ENCODE data around the gene FGF14.
"Not testable (repeated sequence)": the region's sequence is repeated elsewhere in the genome, so short reads cannot be mapped to it uniquely, and the experiment has no call there.

FGF14 gene

DNA sequence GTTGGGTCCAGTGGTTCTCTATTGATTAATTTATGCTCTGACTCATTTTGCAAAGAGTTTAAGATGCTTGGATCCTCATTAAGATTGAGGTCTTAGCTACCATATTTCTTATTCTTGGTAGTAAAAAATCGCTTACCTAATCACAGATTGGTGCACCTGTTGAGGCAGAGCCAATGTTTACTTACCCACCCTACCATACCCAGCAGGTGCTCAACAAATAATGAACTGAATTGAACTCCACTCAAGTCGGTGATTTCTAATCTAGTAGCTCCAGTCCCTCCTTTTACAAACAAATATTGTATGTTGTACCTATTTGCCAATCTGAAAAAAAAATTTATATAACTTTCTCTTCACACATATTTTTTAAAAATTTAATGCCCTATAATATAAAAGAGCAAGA lies 361.0 kb downstream of the FGF14 start:
- DNase-seq (ENCODE audit: low read depth in 2 of 2): no peak

DNA sequence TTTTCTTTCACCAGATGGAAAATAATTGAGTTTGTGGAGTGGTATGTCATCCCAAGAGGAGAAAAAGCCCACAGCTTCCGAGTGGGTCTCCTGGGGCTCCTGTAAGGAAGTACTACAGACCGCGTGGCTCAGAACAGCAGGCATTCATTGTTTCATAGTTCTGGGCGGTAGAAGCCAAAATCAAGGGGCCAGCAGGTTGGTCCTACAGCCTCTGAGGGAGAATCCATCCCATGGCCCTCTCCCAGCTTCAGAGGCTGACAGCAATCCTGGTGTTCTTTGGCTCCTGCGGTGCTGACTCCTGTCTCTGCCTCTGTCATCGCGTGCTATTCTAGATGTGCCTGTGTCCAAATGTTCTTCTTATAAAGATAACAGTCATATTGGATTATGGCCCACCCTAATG lies 362.6 kb downstream of the FGF14 start:
- DNase-seq (ENCODE audit: low read depth in 2 of 2): no peak

DNA sequence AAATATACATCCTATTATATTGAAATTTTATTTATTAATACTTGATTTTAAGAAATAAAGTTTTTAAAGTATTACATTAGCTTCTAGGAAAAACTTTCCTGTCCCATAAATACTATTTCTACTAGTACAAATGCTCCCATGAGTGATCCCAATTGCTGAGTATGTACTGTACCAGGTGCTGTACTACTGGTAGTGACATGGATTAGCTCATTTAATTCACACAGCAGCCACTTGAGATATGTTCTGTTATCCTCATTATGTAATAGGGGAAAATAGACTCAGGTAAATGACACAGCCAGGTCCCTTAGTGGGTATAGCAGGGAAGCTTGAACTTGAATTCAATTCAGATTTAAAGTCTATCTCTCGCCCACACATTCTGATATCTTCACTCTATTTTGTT lies 363.1 kb downstream of the FGF14 start:
- DNase-seq (ENCODE audit: low read depth in 2 of 2): no peak

DNA sequence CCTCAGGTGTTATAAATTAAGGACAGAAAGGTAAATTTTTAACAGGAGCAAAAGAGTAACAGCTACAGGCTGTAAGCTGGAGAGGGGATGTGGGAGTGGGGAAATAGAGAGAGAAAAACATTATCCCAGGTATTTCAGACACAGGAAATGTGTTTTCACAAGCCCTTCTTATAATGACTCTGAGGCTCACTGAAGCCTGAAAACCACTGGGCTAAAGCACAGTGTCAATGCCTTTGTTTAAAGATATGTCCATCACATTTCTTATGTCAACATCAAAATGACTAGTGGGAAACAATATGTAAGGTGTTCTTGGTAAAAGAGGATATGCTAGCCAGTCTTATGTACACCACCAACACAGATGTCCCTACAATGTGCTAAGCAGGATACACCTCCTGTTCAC lies 365.9 kb downstream of the FGF14 start:
- DNase-seq (ENCODE audit: low read depth in 2 of 2): no peak

DNA sequence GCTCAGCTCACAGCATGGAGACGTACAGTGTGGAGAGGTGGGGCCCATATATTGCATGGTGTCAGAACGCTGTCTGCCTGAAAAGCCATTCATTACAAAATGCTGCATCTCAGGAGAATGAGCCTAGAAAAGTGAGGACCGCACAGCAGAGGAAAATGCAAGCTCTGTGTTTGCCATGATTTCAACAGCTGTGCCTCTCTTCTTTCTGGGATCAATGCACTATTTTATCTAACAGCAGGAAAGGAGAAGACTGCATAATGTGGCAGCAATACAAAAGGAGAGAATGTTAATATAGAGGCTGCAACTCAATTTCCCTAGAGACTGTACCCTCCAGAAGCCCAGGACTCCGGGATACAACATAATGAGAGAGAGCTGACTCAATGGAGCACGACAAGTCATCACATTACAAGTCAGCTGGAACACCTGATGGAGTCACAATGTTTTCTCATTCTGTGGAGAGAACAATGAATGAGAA lies 368.0 kb downstream of the FGF14 start:
- no peak for DNase-seq (ENCODE audit: low read depth in 2 of 2)

DNA sequence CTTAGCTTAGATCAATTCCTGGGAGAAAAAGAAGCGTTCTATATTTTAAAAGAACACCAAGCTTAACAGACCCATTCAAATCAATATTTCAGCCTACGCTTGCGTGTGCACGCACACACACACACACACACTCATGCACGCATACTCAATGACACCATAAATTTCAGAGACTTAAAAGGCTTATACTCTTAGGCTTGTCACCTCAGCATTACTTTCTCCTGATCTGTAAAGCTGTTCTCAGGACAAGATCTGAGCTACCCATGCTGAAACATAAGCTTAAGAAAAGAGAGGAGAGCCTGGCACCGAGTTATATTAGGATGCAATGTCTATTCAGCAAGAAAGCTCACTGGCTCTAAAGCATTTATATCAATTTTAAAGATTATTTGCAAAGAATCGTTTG lies 368.5 kb downstream of the FGF14 start:
- no peak for DNase-seq (ENCODE audit: low read depth in 2 of 2)

DNA sequence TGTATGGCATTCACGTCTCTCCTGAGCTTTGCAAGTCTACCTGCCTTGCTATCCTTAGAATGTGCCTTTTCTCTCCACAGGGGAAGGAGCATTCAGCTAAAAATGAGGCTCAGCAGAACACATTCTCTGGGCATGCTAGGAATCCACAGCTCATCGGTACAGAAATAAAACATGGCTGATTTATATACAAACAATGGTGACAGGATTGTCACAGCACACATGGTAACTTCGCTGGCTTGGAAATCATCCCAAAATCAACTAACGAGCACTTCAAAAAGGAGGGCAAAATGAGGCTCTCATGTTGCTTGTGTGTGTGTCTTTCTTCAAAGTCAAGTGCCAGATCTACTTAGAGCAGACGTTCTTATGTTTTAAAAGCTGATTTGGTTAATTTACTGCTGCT lies 373.0 kb downstream of the FGF14 start:
- no peak for DNase-seq (ENCODE audit: low read depth in 2 of 2)

DNA sequence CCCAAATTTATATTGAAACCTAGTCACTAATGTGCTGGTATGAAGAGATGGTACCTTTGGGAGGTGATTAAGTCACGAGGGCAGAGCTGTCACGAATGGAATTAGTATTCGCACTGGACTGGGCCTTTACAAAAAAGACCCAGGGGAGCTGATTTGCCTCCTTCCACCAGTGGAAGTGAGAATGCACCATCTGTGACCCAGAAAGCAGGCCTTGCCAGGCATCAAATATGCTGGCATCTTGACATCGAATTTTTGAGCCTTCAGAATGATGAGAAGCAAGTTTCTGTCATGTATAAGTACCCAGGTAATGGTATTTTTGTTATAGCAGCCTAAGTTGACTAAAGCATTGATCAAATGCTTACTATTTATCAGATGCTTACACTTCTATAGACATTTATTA lies 373.6 kb downstream of the FGF14 start:
- no peak for DNase-seq (ENCODE audit: low read depth in 2 of 2)

DNA sequence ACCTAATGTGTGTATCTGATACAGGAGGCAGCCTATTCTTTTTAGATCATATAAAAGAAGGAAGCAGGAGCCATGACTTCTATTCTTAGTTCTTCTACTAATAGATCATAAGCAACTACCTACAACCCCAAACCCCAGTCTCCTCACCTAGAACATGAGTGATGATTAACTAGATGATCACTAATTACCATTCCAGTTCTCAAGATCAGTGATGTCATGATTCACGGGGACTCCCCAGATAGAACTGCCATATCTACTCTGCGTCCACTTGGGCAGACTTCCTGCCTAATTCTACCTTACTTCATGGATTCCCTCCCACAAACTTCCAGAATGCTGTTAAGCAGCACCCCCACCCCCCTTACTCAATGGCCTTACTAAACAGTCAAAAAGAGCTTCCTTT lies 380.1 kb downstream of the FGF14 start:
- no peak for DNase-seq (ENCODE audit: low read depth in 2 of 2)

DNA sequence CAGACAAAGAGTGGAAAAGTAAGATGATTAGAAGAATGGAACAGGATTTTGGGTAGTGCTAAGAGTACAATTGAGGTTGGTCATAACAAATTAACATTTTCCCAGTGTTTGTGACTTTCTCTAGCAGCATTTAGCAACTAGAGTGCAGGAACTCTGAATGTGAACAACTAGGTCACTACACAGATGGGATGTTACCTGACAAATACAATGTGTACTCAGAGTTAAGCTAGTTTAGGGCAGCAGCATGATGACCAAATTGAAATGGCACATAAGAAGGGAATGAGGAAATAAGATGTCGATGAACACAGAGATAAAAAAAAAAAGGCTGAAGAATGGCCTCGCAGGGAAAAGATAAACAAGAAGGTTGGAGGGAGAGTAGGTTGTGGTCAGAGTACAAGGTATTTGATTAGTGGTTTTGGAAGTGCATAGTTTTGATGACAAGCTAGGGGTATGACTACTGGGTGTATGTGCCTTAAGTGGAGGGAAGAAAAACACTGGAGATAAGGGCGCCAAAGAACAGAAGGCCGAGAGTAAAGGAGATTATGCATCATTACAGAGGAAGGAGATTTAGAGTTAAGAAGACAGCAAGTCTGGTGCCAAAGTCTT lies 381.1 kb downstream of the FGF14 start:
- no peak for DNase-seq (ENCODE audit: low read depth in 2 of 2)

DNA sequence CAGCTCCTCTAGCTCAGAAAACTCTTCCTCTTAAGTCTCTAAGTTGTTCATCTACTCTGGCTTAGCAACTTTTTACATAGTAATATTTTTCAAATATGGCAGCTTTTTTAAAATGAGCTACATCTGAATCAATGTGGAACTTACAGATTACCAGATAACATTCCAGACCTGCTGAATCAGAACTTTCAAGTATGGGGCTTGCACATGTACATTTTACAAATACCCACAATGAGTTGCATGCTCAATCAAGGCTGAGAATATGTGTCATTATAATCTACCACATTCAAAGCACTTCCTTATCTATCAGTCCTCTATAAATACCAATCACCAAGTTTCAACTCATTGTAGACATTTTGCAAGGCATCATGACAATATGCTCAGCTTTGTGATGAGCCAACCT lies 383.1 kb downstream of the FGF14 start:
- DNase-seq (ENCODE audit: low read depth in 2 of 2): no peak

DNA sequence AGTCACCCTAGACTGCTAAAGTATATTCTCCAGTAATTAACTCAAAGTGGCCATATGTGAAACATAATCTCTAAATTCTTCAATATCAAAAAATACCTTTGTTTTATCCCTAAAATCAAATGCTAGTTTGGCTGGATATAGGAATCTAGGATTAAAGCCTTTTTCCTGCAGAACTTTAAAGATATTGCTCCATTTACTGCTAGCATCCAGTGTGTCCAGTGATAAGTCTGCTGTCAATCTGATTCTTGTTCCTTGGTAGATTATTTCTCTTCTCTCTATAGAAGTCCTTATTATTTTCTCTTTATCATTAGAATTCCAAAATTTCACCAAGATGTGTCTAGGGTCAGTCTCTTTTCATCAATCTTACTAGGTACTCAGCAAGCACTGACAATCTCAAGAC lies 384.6 kb downstream of the FGF14 start:
- no peak for DNase-seq (ENCODE audit: low read depth in 2 of 2)

DNA sequence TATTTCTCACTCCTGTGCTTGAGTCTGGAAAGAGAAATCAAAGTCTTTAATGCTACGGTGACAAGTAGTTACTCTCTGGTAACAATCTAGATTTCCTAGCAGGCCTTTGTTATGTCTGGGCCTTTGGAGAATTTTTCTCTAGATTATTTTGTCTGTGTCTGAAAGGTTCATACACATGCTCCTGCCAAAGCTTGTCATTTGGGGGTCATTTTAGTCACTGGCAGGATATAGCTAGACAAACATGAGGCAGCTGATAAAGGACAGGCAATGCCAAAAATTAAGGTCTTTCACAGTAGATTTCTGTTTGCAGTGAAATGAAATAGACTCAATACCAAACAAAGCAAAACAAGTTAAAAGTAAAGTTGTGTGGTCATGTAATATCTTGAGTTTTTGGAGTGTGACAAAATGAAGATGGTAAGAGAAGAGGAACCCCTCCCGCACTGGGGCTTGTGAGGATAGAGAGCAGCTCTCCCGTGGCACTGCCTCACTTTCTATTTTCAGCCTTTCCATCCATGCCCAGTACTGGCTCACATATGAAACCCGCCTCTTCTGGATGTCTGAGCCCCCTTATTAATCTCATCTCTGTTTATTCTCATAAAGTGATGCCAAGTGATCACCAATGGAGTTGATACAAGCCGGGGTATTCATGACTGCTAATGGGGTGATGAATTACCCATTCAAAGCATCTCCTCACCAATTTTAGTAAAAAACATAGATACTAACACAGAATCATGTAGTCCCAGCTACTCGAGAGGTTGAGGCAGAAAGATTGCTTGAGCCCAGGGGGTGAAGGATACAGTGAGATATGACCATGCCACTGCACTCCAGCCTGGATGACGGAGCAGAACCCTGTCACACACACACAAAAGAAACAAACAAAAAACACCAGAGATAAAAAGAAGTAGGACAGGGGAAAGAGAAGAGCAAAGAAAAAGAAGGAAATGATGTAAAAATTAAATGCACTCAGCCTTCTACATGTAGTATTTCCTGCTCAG lies 389.3 kb downstream of the FGF14 start:
- no peak for DNase-seq (ENCODE audit: low read depth in 2 of 2)

DNA sequence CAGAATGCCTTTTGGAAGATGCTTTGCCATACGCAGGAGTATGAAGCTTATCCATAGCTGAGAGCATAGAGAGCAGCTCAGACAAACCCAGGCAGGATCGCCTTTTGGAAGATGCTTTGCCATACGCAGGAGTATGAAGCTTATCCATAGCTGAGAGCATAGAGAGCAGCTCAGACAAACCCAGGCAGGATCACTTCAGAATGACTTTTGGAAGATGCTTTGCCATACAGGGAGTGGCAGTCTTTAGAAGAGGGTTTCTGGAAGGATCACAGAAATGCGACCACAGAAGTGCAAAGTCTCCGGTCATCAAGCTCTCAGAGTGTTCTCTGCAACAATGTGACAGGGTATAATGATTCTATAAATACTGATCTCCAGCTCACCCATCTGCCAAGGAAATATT lies 390.4 kb downstream of the FGF14 start:
- DNase-seq (ENCODE audit: low read depth in 2 of 2): not testable (repeated sequence)

DNA sequence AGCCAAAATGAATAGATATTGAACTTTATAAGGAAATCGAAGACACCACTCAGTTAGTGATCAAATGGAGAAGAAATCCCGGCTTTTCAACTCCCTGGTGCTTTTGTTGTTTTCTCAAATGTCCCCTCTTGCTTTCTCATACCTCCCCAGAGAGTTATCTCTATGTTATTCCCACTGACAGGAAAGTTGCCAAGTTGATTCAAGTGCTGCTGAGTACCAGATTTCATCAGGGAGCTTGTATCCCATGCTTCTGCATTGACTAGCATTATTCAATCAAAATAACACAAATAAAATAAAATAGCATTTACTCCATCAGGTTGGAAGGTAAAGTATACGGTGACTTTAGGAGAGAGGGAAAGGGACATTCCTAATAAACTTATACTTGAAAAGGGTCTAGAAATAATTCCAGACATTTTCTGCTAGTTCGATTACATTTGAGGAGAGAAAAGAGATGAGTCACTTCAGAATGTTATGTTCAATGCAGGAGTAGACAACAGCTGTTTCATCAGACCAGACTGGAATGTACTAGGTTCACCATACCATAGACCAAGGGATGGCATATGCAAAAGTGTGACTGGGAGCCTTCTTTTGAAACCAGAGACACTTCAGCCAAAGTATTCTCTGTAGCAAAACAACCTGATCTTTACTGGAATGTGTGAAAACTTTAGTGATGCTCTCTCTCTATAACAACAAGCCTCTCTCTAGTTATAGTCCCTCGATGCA lies 397.8 kb downstream of the FGF14 start:
- DNase-seq (ENCODE audit: low read depth in 2 of 2): no peak

DNA sequence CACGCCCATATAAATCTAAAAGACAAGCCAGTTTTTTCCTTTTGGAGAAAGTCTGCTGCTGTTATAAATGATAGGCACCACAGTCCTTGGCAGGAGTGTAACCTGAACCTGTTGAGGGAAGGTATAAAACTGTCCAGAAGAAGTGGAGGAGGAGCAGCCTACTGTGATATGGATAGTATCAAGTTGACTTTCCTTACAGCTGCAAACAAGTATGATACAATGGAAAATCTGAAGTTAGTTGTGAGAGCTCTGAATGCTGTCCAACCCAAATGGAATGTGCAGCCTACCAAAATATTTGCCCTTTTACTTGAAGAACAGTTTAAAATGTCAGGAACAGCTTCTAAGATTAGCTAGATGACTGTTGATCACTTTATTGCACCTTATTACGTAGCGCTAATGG lies 399.6 kb downstream of the FGF14 start:
- no peak for DNase-seq (ENCODE audit: low read depth in 2 of 2)

DNA sequence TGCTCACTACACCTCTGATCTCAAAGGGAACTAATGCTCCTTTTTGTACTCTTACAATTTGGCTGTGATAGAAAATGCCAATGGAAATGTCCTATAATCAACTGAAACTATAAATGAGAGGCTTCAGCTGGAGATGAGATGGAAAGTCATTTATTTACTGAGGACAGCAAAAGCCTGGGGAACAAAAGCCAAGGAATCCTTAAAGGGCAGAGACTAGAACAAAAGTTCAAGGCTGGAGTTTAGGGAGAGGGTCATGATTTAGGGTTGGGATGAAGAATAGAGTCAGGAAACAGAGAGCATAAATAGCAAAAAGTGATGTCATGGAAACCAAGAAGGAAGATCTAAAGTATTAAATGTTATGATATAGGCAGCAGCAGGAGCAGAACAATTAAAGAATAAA lies 401.1 kb downstream of the FGF14 start:
- DNase-seq (ENCODE audit: low read depth in 2 of 2): no peak

DNA sequence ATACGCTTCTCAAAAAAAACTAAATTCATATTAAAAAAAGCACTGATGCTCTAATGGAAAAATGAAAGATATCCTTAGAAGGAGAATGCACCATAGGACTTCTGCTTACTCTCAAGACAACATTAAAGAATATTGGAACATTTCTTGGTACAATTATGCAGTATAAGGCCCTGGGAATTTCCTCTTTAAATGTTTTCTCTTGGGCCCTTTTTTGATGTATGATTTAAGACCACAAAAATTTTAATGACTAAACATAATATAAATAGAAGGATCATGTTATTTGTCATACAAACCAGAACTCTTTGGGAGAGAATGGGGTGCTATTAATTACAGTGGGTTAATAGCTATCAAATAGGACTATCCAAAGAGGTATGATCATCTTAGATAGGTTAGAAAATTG lies 403.7 kb downstream of the FGF14 start:
- no peak for DNase-seq (ENCODE audit: low read depth in 2 of 2)

DNA sequence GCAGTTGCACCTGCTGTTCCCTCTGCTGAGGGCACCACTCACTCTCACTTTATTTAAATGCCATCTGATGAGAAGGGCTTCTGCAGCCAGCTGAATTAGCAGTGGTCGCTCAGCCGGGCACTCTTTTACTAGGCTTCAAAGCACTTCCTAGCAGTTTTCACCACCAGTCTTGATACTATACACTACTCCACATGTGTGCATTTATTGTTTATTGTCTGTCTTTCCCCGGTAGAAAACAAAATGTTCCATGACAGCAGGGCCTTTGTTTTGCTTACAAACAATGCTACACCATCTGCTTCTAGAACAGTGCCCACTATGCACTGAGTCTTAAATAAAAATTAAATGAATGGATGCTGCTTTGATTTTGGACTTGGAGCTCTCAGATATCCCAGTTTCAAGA lies 404.9 kb downstream of the FGF14 start:
- DNase-seq (ENCODE audit: low read depth in 2 of 2): no peak

DNA sequence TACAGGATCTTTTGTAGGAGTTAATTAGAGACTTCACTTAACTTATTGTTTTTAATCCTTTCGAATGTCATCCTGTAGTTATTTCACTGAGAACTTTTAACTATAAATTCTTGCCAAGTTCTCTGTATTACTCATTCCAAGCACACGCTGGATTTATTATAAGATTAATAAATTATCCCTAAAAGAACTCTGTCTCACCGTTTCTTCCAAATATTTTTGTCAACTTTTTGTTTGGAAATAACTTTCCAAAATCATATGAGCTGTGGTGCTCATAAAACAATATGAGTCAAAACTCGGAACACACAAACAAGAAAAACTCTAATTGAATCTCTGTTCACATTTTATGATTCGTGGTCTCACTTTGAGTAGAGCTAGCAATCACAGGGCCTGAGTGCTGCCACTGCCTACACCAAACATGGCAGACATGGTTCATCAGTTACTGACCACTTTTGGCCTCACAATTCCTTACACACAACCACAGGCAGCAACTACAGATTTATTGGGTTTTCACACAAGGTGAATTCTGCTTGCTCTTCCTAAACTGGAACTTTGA lies 412.0 kb downstream of the FGF14 start:
- no peak for DNase-seq (ENCODE audit: low read depth in 2 of 2)

DNA sequence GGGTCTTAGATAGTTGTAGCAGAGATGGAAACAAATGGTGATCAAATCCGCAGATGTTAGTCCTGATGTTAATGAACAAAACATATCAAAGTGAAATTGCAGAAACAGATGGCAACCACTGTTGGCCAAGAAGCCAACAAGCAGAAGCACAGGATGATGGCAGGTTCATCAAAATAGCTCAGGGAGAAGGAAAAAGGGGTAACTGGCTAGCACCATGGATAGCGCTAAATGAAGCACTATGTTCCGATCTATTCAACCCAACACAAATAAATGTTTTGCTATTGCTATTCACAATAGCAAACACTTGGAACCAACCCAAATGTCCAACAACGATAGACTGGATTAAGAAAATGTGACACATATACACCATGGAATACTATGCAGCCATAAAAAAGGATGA lies 413.7 kb downstream of the FGF14 start:
- DNase-seq (ENCODE audit: low read depth in 2 of 2): no peak

DNA sequence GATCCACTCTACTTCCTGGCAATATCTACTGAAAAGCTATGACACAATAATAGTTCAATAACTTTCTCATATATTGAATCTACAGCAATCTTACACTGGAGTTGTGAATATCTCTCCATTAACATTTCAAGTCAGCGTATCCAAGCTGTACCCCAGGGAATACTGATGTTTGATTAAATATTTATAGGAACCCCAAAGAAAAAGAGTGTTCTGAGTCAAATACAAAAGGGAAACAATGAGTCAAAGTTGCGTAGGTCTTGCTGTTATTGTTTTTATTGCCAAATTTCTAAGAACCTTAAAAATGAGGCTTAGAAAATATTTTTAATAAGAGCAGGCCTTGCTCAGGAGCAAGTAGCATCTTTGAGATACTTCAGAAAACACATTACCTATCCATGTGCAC lies 415.5 kb downstream of the FGF14 start:
- no peak for DNase-seq (ENCODE audit: low read depth in 2 of 2)

All from stimulated activated CD8-positive, alpha-beta memory T cell treated with anti-CD3 and anti-CD28 coated beads, Interleukin-2, amount 100 ng/mL, for 1 hour (primary cell).